DMS114 treated with DMSO at 0.1 percent for 48 hours (cell line): Measurements from ENCODE around the gene AKT1.
A peak's percentile ranks its signal among the peaks of the same experiment; 100 is the strongest.

Experiments used
- DNase-seq: peaks from one replicate; lab custom pipeline; 2025; ENCODE audit not compliant: unreplicated experiment; lab: John Stamatoyannopoulos, UW

AKT1 gene

GRCh38 chr14:104773505-104774452 lies 21.8 kb downstream of the AKT1 start:
- DNase-seq, result no peak

DNA sequence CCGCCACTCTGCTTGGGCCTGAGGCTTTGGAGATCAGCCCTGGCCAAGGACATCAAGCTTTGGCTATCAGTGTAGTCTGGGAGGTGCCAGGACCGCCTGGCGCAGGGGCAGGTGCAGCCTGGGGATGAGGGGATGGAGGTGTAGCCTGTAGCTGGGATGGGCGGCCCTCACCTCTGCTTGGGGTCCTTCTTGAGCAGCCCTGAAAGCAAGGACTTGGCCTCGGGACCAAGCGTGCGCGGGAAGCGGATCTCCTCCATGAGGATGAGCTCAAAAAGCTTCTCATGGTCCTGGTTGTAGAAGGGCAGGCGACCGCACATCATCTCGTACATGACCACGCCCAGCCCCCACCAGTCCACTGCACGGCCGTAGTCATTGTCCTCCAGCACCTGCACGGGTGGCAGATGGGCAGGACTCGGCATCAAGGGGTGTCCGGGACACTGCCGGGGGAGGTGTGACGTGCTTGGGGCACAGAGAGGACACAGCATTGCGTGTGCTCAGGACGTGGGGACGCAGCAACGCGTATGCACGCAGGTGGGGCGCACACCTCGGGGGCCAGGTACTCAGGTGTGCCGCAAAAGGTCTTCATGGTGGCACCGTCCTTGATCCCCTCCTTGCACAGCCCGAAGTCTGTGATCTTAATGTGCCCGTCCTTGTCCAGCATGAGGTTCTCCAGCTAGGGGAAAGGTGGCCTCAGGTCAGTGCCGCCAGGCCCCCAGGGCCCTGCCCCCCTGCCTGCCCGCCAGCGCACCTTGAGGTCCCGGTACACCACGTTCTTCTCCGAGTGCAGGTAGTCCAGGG lies 22.6 kb downstream of the AKT1 start:
- DNase-seq, result no peak

DNA sequence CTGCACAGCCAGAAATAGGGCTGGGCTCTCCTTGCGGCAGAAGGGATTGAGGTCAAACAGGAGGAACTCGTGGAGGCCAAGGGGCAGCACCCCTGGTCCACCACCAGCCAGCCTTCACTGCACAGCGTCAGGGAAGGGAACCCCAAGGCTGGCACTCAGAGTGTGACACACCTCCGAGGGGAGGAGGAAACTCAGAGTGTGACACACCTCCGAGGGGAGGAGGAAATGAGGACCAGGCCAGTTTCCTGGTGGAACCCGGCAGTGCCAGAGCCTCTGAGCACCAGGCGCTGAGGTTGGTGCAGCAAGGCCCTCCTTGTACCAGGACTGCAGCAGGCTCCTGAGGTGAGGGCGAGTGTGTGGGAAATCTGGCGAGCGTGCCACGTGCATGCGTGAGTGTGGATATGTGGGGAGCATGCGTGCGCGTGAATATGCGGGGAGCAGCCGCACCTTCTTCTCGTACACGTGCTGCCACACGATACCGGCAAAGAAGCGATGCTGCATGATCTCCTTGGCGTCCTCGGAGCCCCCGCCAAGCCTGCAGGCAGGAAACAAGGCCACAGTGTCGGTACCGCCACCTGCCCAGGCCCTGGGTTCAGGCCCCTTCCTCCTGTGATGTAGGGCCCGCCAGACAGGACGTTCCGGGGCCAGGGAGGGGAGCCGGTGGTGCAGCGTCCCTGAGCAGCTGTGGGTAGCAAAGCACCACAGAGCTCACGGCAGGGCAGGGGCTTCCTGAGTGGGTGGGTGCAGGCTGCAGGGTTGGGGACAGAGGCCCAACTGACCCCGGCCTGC lies 23.4 kb downstream of the AKT1 start:
- DNase-seq, result no peak

- no peak for DNase-seq
These were observed 24.2 kb downstream of the AKT1 start for GRCh38 chr14:104771374-104771773.

DNA sequence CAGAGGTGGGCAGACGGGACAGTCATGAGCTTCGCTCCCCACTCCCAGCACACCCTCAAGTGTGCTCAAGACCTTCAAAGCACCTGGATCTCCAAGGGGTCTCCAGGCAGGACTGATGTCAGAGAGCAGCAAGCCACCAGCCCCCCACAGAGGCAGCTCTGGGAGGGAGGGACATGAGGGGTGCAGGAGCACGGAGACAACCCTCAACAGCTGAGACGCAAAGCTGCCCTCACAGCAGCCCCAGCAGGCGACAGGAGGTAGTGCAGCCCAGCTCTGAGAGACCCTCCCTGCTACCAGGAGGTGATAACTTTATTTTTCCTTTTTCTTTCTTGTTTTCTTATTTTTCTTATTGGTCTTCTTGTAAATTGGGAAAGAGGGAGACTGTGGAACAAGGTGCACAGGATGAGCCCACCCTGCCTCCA lies 24.7 kb downstream of the AKT1 start:
- no peak for DNase-seq

GRCh38 chr14:104770072-104770579 lies 25.4 kb downstream of the AKT1 start:
- no peak for DNase-seq

GRCh38 chr14:104769324-104770071 lies 26.1 kb downstream of the AKT1 start:
- no peak for DNase-seq

GRCh38 chr14:104768437-104769323 lies 26.9 kb downstream of the AKT1 start:
- peak; percentile 38 for DNase-seq

DNA sequence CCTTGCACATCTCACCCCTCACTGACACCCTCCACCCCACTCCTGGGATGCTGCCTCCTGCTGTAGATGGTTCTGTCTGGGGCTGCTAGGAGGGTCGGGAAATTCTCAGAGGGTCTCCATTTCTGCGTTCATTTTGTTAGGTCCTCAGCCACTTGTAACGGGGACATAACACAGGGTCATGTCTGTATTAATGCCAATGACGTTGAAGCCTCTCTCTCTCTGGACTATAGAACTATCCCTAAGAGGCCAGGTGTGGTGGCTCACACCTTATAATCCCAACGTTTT lies 28.0 kb downstream of the AKT1 start:
- DNase-seq, result no peak

DNA sequence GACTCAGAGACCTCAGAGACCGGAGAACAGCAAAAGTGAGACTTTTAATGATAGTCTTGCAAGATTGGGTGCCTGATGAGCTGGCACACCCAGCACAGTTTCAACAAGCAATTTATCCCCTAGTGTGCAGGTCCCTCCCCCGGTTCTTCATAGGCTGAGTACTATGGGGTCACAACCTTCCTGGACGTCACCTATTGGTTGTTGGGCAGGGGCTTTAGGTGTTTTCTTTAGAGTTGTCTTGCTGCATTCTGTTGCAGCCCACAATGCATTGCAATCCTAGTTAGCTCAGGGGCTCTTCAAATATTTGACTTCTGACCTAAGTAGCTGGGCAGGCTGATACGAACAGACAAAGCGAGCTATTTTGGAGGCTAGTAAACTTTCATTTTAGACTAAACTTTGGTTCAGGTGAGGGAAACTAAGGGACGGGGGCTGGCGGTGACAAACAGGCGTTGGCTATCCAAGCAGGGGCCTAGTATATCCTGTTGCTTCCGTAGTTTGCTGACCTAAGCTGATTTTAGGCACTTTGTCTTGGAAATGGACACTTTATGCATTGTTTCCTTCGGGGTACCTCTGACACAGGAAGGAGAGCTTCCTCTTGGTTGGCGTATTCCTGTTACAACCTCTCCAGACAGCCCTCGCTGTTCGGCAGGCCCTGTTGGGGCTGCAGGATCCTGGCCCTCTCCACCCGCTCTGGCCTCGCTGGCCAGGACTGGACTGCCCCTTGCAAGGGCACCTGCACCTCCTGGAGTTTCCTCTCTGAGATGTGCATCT lies 28.5 kb downstream of the AKT1 start:
- no peak for DNase-seq

GRCh38 chr14:104766256-104766862 lies 29.2 kb downstream of the AKT1 start:
- DNase-seq, result no peak

DNA sequence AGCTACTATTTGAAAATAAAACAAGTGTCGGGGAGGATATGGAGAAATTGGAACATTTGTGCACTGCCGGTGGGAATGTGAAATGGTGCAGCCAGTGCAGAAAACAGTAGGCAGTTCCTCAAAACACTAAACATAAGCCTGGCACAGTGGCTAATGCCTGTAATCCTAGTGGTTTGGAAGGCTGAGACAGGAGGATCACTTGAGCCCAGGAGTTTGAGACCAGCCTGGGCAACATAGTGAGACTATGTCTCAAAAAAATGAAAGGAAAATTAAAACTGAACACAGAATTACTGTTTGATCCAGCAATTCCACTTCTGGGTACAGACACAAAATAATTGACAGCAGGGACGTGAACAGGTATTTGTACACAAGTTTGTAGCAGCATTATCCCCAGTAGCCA lies 30.0 kb downstream of the AKT1 start:
- DNase-seq, result no peak

- no peak for DNase-seq
These were observed 36.3 kb downstream of the AKT1 start for GRCh38 chr14:104758981-104759969.

DNA sequence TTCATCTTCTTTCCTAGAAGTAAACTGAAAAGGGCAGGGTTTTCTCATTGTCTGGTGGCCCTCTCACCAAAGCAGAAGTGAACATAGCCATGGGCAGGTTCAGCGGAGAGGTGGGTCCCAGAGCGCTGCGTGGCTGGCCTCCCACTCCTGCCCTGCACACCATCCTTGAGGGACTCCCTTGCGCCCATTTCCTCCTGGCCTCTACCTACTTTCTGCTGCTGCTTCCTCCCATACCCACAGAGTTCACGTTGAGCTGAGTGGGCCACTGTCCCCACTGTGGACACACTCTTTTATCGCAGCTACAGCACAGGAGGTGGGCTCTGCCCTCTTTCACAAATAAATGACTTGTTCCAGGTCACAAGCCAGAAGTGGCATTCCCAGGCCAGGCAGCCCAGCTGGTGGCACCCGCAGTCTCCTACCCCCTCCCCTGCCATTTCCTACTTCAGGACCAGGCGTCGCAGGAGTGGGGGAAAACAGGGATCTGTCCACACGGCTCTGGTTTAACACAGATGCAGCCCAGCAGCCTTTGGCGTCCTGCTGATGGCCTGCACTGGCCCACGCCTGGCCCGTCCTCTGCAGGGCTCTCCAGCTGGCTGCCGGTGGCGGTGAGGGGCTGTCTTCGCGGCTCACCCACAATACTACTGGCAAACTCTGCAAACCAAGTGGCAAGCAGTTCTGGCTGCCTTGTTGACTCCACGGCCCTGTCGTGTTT lies 37.7 kb downstream of the AKT1 start:
- no peak for DNase-seq

GRCh38 chr14:104757238-104757585 lies 38.3 kb downstream of the AKT1 start:
- DNase-seq, result no peak

DNA sequence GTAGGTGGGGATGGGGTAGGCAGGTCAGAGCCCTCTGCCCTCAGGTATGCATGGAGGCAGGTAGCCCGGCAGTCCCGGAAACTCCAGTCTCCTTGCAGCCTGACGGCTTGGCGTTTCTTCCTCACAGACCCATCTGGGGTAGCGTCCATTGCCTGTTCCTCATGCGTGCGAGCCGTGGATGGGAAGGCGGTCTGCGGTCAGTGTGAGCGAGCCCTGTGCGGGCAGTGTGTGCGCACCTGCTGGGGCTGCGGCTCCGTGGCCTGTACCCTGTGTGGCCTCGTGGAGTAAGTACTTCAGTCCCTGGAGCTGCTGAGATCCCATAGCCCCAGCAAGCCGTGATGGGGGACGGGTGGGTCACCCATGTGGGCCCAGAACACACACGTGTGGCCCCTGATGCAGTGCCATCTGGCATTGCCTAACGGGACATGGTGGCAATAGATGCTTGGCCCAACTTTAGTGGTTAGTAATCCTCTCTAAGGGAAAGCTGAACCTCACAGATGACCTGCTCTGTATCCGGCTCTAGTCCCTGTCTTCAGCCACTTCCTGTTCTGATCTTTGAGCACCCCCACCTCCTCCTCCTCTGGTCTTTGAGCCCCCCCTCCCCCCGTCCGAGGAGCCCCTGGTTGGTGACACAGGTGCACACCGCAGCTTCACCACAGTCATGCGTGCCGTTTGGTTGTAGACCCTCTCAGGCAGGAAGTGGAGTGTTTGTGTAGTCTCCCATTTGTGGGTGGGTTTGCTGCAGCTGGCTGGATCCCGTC lies 38.9 kb downstream of the AKT1 start:
- DNase-seq, result no peak
